Mucosa of stomach (tissue), 1 donor: ENCODE data around the gene ATRN.
"Not testable (repeated sequence)": the region's sequence is repeated elsewhere in the genome, so short reads cannot be mapped to it uniquely, and the experiment has no call there.

ENCODE experiments used
- H3K27me3 ChIP-seq: one replicate; pipeline ENCODE4 v1.7.0; 2013; ENCODE audit warnings: mild to moderate bottlenecking, low read length; ENCODE audit not compliant: control insufficient read depth, insufficient read depth
- H3K36me3 ChIP-seq: one replicate; pipeline ENCODE4 v1.7.0; 2013; ENCODE audit warnings: low read length; ENCODE audit not compliant: control insufficient read depth, insufficient read depth
- H3K4me1 ChIP-seq: one replicate; pipeline ENCODE4 v1.7.0; 2013; ENCODE audit warnings: mild to moderate bottlenecking, low read length; ENCODE audit not compliant: control insufficient read depth, insufficient read depth
- H3K4me3 ChIP-seq: one replicate; pipeline ENCODE4 v1.7.0; 2013; ENCODE audit warnings: low read length
- H3K9ac ChIP-seq: one replicate; pipeline ENCODE4 v1.7.0; 2013; ENCODE audit warnings: mild to moderate bottlenecking, low read length, moderate library complexity
- H3K9me3 ChIP-seq: one replicate; pipeline ENCODE4 v1.7.0; 2013; ENCODE audit warnings: mild to moderate bottlenecking, low read length, moderate library complexity; ENCODE audit not compliant: control insufficient read depth
- donor health status: Pancreatic carcinoma.

ATRN gene

DNA sequence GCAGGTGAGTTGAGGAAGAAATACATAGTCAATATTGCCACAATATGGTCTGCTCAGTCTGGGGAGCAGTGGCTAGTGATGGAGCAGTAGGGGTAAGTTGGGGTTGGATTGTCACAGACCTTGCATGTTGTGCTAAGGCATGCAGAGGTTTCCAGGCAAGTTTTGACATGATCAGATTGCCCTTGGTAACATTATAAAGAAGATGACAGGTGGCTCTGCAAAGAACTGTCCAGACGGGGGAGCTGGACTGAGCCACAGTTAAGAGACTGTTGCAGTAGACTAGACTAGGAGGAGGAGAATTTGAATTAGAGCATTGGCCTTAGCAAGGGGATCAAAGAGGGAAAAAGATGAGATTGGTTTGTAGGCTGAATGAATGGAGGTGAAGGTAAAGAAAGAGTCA, 23.4 kb downstream of the ATRN start:
- no peak overlapping the region for H3K4me3 ChIP-seq
- H3K4me1 ChIP-seq = no peaks in the 10 kb centered on the region
- no peaks in the 10 kb centered on the region for H3K9me3 ChIP-seq
- no peak overlapping the region for H3K9ac ChIP-seq
- no peaks in the 10 kb centered on the region for H3K27me3 ChIP-seq
- no peaks in the 10 kb centered on the region for H3K36me3 ChIP-seq

DNA sequence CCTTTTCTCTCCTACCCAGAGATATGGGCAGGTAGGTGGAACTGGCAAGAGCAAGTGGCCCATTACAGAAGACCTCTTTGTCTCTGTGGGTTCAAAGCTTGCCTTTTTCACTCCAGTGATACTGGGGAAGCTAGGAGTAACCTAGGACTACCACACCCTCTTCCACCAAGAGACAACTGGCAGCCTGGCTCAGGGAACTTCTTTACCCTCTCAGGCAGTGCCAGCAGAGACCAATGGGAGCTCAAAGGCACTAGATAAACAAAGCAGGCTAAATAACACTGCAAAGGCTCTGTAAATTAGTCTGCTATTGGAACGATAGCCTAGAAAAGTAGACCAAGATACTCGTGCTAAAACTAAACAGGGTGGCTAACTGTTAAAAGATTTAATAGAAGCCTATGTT, 32.1 kb downstream of the ATRN start:
- H3K4me1 ChIP-seq = peaks cover 4% of the 10 kb centered on the region
- no peak overlapping the region for H3K4me3 ChIP-seq
- no peaks in the 10 kb centered on the region for H3K9me3 ChIP-seq
- no peaks in the 10 kb centered on the region for H3K36me3 ChIP-seq
- H3K9ac ChIP-seq = no peak overlapping the region
- H3K27me3 ChIP-seq = no peaks in the 10 kb centered on the region

DNA sequence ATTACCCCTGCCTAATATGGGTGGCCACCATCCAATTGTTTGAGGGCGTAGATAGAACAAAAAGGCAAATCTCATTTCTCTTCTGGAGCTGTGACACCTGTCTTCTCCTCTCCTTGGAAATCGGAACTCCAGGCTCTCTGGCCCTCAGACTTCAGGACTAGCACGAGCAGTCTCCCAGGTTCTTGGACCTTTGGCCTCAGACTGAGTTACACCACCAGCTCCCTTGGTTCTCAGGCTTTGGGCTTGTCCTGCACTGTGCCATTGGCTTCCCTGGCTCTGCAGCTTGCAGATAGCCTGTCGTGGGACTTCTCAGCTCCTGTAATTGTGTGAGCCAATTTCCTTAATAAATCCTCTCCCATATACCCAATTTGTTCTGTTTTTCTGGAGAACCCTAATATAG, 34.3 kb downstream of the ATRN start:
- H3K36me3 ChIP-seq = no peaks in the 10 kb centered on the region
- H3K9me3 ChIP-seq = no peaks in the 10 kb centered on the region
- H3K27me3 ChIP-seq = no peaks in the 10 kb centered on the region
- no peak overlapping the region for H3K4me3 ChIP-seq
- H3K9ac ChIP-seq = no peak overlapping the region
- H3K4me1 ChIP-seq = peaks cover 4% of the 10 kb centered on the region

DNA sequence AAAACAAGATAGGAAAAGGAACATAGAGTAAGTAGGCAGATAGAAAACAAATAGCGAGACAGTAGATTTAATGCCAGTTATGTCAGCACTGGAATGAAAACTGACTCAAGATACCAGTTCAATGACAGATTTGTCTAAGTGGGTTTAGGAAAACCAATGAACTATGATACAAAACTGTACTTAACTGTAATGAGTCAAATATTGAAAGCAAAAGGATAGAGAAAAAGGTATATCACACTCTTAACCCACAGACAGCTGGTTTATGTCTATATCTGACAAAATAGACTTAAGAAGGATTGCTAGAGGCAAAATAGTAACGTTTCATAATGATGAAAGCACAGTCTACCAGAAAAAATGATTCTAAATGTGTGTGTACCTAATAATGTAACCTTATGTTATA, 38.2 kb downstream of the ATRN start:
- Histone ChIP-seq H3K27me3 (no peaks in the 10 kb centered on the region), H3K9me3 (no peaks in the 10 kb centered on the region), H3K4me3 (no peak overlapping the region), H3K4me1 (peaks cover 4% of the 10 kb centered on the region), H3K36me3 (no peaks in the 10 kb centered on the region), H3K9ac (no peak overlapping the region)

DNA sequence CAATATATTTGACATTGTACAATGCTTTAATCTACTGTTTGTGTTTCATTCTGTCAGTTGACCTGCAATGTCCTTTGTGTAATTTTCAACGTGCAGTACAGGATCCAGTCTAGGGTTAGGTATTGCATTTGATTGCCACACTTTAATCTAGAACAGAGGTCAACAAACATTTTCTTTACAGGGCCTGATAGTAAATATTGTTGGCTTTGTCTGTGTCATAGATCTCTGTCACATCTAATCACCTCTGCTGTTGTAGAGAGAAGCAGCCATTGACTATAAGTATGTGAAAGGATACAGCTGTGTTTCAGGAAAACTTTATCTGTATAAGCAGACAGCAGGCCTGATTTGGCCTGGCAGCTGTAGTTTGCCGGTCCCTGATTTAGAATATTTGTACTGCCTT, 39.3 kb downstream of the ATRN start:
- Histone ChIP-seq H3K9me3 (no peaks in the 10 kb centered on the region), H3K4me1 (peaks cover 3% of the 10 kb centered on the region), H3K27me3 (no peaks in the 10 kb centered on the region), H3K9ac (no peak overlapping the region), H3K36me3 (no peaks in the 10 kb centered on the region), H3K4me3 (no peak overlapping the region)

DNA sequence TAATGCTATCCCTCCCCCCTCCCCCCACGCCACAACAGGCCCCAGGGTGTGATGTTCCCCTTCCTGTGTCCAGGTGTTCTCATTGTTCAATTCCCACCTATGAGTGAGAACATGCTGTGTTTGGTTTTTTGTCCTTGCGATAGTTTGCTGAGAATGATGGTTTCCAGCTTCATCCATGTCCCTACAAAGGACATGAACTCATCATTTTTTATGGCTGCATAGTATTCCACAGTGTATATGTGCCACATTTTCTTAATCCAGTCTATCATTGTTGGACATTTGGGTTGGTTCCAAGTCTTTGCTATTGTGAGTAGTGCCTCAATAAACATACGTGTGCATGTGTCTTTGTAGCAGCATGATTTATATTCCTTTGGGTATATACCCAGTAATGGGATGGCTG, 41.4 kb downstream of the ATRN start:
- not testable (repeated sequence) for H3K4me1 ChIP-seq, H3K27me3 ChIP-seq, H3K9ac ChIP-seq, H3K9me3 ChIP-seq, H3K4me3 ChIP-seq, H3K36me3 ChIP-seq

DNA sequence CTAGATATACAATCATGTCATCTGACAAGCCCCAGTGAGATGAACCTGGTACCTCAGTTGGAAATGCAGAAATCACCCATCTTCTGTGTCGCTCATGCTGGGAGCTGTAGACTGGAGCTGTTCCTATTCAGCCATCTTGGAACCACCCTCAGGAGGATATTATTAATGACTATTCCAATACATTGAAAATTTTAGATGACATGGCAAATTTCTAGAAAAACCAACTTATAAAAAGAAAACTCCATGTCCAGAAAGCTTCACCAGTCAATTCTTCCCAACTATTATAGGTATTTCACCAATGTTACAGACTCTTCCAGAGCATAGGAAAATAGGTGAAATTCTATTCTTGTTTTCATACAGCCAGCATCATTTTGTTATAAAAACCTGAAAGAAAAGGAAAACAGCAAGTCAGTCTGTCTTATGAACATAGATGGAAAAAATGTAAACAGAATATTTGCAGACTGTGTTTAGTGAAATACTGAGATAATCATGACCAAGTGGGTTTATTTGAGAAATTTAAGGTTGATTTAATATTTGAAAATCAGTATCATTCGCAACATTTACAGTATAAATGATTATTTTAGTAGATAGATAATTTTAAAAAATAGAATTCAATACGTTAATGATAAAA, 43.3 kb downstream of the ATRN start:
- Histone ChIP-seq H3K27me3 (no peaks in the 10 kb centered on the region), H3K36me3 (no peaks in the 10 kb centered on the region)

DNA sequence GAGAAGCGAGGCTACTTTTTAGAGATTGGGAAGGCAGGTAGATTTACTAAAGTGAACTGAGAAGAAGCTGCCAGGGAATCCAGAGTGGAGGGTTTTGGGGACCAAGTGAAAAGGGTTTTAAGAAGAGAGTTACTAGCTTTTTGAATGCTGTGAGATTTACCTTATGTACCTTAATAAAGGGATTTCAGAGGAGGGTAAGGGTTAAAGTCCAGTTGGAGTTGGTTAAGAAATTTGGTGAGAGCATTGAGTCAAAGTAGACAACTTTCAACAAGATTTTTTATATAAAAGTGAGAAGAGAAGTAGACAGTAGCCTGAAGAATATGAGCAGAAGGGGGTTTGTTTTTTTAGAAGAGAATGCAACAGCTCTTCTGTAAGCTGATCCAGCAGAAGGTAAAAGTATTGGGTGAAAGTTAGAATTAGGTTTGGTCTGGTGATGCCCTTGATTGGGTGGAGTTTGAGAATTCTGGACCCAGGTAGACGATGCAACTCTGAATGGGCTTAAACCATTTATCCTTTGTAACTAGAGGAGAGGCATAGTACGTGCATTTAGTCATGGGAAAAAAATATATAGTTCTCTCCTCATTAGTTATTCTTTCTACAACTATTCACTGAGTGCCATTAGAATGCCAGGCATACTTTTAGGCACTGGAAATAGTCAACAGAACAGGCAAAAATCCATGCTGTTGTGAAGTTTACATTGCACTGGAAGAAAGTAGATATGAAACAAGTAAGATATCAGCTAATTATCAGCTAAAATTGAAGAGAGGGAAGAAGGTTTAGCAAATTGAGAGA, 44.8 kb downstream of the ATRN start:
- H3K4me3 ChIP-seq = no peak overlapping the region
- H3K36me3 ChIP-seq = no peaks in the 10 kb centered on the region
- no peaks in the 10 kb centered on the region for H3K27me3 ChIP-seq

More for the DNA sequence above, 43.3 kb downstream of the ATRN start:
- H3K9me3 ChIP-seq = no peaks in the 10 kb centered on the region
- no peak overlapping the region for H3K4me3 ChIP-seq
- no peaks in the 10 kb centered on the region for H3K4me1 ChIP-seq
- H3K9ac ChIP-seq = no peak overlapping the region

DNA sequence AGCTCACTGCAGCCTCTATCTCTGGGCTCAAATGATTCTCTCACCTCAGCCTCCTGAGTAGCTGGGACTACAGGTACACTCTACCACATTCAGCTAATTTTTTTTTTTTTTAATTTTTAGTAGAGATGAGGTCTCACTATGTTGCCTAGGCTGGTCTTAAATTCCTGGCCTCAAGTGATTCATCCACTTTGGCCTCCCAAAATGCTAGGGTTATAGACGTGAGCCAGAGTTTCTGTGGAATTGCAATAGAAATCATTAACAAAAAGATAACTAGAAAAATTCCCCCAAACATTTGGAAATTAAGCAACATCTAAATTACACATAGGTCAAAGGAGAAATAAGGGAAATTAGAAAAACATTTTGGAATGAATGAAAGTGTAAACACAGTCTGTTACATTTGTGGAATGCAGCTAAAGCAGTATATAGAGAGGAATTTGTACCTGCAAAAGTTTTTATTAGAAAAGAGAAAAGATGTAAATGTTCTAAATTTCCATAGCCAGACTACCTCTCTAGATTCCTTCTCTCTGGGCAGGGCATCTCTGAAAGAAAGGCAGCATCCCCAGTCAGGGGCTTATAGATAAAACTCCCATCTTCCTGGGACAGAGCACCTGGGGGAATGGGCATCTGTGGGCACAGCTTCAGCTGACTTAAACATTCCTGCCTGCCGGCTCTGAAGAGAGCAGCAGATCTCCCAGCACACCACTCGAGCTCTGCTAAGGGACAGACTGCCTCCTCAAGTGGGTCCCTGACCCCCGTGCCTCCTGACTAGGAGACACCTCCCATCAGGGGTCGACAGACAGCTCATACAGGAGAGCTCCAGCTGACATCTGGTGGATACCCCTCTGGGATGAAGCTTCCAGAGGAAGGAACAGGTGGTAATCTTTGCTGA, 51.3 kb downstream of the ATRN start:
- H3K4me3 ChIP-seq = no peak overlapping the region
- no peaks in the 10 kb centered on the region for H3K4me1 ChIP-seq
- no peaks in the 10 kb centered on the region for H3K36me3 ChIP-seq
- H3K9me3 ChIP-seq = no peaks in the 10 kb centered on the region
- no peak overlapping the region for H3K9ac ChIP-seq
- no peaks in the 10 kb centered on the region for H3K27me3 ChIP-seq

More for the DNA sequence above, 44.8 kb downstream of the ATRN start:
- Histone ChIP-seq H3K9me3 (no peaks in the 10 kb centered on the region), H3K4me1 (no peaks in the 10 kb centered on the region), H3K9ac (no peak overlapping the region)

DNA sequence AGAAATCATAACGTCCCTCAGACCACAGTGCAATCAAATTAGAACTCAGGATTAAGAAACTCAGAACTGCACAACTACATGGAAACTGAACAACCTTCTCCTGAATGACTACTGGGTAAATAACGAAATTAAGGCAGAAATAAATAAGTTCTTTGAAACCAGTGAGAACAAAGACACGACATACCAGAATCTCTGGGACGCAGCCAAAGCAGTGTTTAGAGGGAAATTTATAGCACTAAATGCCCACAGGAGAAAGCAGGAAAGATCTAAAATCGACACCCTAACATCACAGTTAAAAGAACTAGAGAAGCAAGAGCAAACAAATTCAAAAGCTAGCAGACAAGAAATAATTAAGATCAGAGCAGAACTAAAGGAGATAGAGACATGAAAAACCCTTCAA, 53.9 kb downstream of the ATRN start:
- H3K36me3 ChIP-seq, H3K4me3 ChIP-seq, H3K9ac ChIP-seq, H3K4me1 ChIP-seq, H3K27me3 ChIP-seq, H3K9me3 ChIP-seq: not testable (repeated sequence)

DNA sequence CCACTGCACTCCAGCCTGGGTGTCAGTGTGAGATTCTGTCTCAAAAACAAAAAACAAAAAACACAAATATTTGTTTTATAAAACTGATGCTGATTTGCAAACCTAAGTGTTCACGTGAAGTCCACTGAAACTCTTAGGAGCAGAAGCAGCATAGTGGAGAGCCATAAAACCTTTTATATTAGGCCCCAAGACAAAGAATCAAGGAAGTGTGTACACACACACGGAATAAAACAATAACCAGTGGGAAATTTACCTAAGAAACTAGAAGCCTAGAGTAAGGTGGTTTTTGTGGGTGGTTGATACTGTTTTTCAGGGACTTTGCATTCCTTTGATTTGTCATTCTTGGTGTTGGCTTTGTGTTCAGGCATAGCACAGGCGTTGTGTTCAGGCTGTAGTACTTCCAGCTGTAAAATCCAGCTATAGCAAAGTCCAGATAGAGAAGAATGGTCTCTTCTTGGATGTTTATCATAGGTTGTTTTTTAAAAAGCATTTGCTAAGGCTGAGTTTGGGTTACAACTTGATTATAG, 61.3 kb downstream of the ATRN start:
- Histone ChIP-seq H3K9me3 (no peaks in the 10 kb centered on the region), H3K27me3 (no peaks in the 10 kb centered on the region), H3K4me1 (no peaks in the 10 kb centered on the region), H3K4me3 (no peak overlapping the region), H3K36me3 (no peaks in the 10 kb centered on the region), H3K9ac (no peak overlapping the region)

DNA sequence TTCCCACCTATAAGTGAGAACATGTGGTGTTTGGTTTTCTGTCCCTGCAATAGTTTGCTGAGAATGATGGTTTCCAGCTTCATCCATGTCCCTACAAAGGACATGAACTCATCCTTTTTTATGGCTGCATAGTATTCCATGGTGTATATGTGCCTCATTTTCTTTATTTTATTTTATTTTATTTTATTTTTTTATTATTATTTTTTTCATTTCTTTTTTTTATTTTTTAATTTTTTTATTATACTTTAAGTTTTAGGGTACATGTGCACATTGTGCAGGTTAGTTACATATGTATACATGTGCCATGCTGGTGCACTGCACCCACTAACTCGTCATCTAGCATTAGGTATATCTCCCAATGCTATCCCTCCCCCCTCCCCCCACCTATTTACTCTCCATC, 66.9 kb downstream of the ATRN start:
- H3K9me3 ChIP-seq, H3K36me3 ChIP-seq, H3K9ac ChIP-seq, H3K27me3 ChIP-seq, H3K4me3 ChIP-seq, H3K4me1 ChIP-seq: not testable (repeated sequence)
